T-cell (primary cell): ENCODE results near the gene UBE2L5. TPM values are rescaled to one million over a fixed set of nuclear protein-coding genes. Genes with fewer than 3 reads are reported as not detected.
"Not testable (repeated sequence)": the region's sequence is repeated elsewhere in the genome, so short reads cannot be mapped to it uniquely, and the experiment has no call there.

Experiments
- ATAC-seq, 4 experiments: fragments of 200-7000 bp in 3 of 4; fragments of 150-1000 bp in 1 of 4; cut with Tn5 transposase; replicated peaks in 1 of 4; 1 replicate in 3 of 4; 2 replicates in 1 of 4; pipeline ENCODE4 v1.10.0; 2021; ENCODE audit warnings: moderate library complexity in 3 of 4, mild to moderate bottlenecking in 2 of 4, moderate number of reproducible peaks in 1 of 4
- CTCF ChIA-PET, 2 donors: fragments of 300-600 bp; sonication (Branson Sonifier 250); formaldehyde crosslinking; loops; one replicate each; lab custom pipeline; 2022; ENCODE audit warnings: antibody characterized with exemption in 2 of 2; lab: Charles Lee
- POLR2A ChIA-PET, 2 donors: fragments of 300-600 bp; sonication (Branson Sonifier 250); formaldehyde crosslinking; loops; one replicate each; lab custom pipeline; 2022; ENCODE audit warnings: antibody characterized with exemption in 2 of 2; lab: Charles Lee
- DNase-seq, 35 experiments: peaks; one replicate each; pipeline versions ENCODE4 v3.0.0 to v3.0.0-alpha.2; 2013 to 2023
- H3K27ac ChIP-seq: one replicate; pipeline ENCODE4 v1.5.1; 2013; ENCODE audit warnings: low read length
- H3K27me3 ChIP-seq, 2 experiments: replicated peaks in 1 of 2; 1 replicate in 1 of 2; 2 replicates in 1 of 2; pipeline versions ENCODE4 v1.6.1 to v1.7.0; 2013; ENCODE audit warnings: low read length in 1 of 2, mixed read lengths in 1 of 2; ENCODE audit not compliant: control insufficient read depth in 2 of 2, insufficient read depth in 2 of 2; ENCODE audit errors: extremely low read depth in 1 of 2
- H3K36me3 ChIP-seq, 2 donors: 1 replicate in 1 of 2; 2 replicates in 1 of 2; pipeline versions ENCODE4 v1.6.1 to v1.7.0; 2013; ENCODE audit warnings: low read length in 1 of 2; ENCODE audit not compliant: control insufficient read depth in 2 of 2, insufficient read depth in 1 of 2; ENCODE audit errors: extremely low read depth in 1 of 2
- H3K4me1 ChIP-seq, 2 experiments: 1 replicate in 1 of 2; 2 replicates in 1 of 2; pipeline versions ENCODE4 v1.6.1 to v1.7.0; 2013; ENCODE audit warnings: low read length in 2 of 2, mixed read lengths in 1 of 2; ENCODE audit not compliant: insufficient read depth in 2 of 2, control insufficient read depth in 1 of 2; ENCODE audit errors: extremely low read depth in 1 of 2
- H3K4me3 ChIP-seq, 2 donors: 1 replicate in 1 of 2; 2 replicates in 1 of 2; pipeline versions ENCODE4 v1.5.1 to v1.7.0; 2013; ENCODE audit warnings: mild to moderate bottlenecking in 2 of 2, low read length in 1 of 2, moderate library complexity in 1 of 2; ENCODE audit not compliant: control insufficient read depth in 1 of 2; ENCODE audit errors: extremely low read depth in 1 of 2
- H3K9me3 ChIP-seq: 2 replicates; pipeline ENCODE4 v1.7.0; 2013
- H3K27ac Mint-ChIP-seq, 2 donors: one replicate each; pipeline ENCODE4 v1.8.0; 2020 to 2021; ENCODE audit warnings: mild to moderate bottlenecking in 2 of 2, mixed read lengths in 2 of 2
- H3K27me3 Mint-ChIP-seq, 2 donors: one replicate each; pipeline ENCODE4 v1.8.0; 2021 to 2022; ENCODE audit warnings: mixed read lengths in 2 of 2
- H3K36me3 Mint-ChIP-seq: one replicate; pipeline ENCODE4 v1.8.0; 2021; ENCODE audit warnings: mixed read lengths
- H3K4me1 Mint-ChIP-seq, 3 donors: one replicate each; pipeline ENCODE4 v1.8.0; 2020 to 2022; ENCODE audit warnings: mixed read lengths in 3 of 3, mild to moderate bottlenecking in 1 of 3
- H3K4me3 Mint-ChIP-seq, 3 donors: one replicate each; pipeline ENCODE4 v1.8.0; 2020 to 2022; ENCODE audit warnings: mild to moderate bottlenecking in 3 of 3, mixed read lengths in 3 of 3, moderate library complexity in 3 of 3
- H3K9me3 Mint-ChIP-seq, 3 donors: one replicate each; pipeline ENCODE4 v1.8.0; 2020 to 2022; ENCODE audit warnings: mixed read lengths in 3 of 3
- WGBS: methylation state at CpG from one replicate; pipeline ENCODE4 v1.1.5; 2013; ENCODE audit warnings: missing lambda C conversion rate; ENCODE audit not compliant: insufficient coverage; 5-methylcytosine and 5-hydroxymethylcytosine counted together
- total RNA-seq, 35 experiments: library from RNA in 6 of 35; stranded (reverse) in 6 of 35; fragments of 120-200 nt in 1 of 35; gene quantifications; one replicate each; pipeline versions ENCODE4 v1.2.1 to v1.2.4 and lab custom pipeline; 2013 to 2026

UBE2L5 gene
- total RNA-seq, 5 donors from 2014 or later (not counting 1 experiment from before 2014, with no cell fraction given): 0.33 TPM; not detected in 4

DNA sequence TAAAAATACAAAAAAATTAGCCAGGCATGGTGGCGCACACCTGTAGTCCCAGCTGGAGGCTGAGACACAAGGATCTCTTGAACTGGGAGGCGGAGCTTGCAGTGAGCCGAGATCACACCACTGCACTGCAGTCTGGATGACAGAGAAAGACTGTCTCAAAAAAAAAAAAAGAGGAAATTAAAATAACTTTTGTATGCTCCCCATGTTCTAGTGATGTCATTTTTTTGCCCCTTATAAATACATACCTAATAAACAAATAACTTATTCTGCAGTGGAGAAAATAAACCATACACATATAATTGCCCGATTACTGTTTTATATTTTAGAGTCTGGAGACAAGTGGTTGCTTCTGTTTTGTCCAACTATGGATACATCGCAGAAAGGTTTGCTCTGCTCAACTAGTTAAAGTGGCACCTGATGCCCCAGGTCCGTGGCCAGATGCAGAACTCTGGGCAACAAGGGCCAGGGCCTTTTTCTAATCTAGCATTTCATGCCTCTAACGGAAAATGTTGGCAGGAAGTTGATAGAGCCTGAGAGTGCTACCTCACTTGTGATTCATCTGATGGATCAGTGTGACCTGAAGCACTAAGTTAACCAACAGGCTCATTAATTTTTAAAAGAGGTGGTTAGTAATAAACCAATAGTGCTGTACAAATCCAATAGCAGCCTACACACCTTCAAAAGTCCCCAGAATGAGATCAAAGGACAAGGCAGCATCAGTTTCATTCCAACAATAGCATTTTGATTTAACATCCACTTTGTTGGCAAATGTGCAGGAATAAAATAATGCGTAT lies 18.8 kb downstream of the UBE2L5 start:
- ATAC-seq (no peak), DNase-seq (no peak)
- H3K27me3 ChIP-seq: peaks cover 0 to 15% of the 10 kb centered on the region in 2 experiments
- H3K27ac Mint-ChIP-seq: peak overlapping the region in 1 of 2 donors; percentile 66
- POLR2A ChIA-PET: no interaction called here
- peaks cover 0 to 7% of the 10 kb centered on the region in 2 experiments for H3K4me1 ChIP-seq
- H3K27ac ChIP-seq: no peak overlapping the region
- no peak overlapping the region for H3K4me3 Mint-ChIP-seq
- H3K9me3 Mint-ChIP-seq: no peaks in the 10 kb centered on the region
- H3K36me3 Mint-ChIP-seq: no peaks in the 10 kb centered on the region
- peaks cover 5 to 17% (median 11%) of the 10 kb centered on the region in 3 donors for H3K4me1 Mint-ChIP-seq
- WGBS: 92% methylated on average over 4 of the region's 8 CpGs
- H3K9me3 ChIP-seq: no peaks in the 10 kb centered on the region
- H3K36me3 ChIP-seq: no peaks in the 10 kb centered on the region
- peaks cover 0 to 2% of the 10 kb centered on the region in 2 donors for H3K27me3 Mint-ChIP-seq
- CTCF ChIA-PET: interaction anchor here in 1 of 2 donors (0.8 kb wide), 1 partner anchor 21 kb away, joined by 3 read pairs; no protein-coding TSS in a partner anchor
- no peak overlapping the region for H3K4me3 ChIP-seq

DNA sequence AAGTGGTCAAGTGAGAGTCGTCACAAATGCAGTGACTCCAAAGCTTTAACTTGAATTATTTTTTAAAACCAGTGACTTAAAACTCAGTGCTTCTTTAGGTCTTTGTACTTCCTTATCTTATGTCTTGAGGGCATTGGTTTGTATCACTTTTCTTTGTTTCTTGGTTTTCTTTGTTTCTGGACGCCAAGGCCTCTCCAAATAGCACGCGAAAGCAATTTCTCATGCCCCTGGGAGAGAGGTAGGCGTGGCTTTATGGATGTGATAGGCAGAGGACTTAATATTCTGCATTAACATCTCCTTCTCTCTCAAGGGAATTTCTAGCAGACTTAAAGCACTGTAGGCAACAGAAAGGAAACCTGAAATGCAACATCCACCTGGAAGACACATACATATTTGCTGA lies 20.6 kb downstream of the UBE2L5 start:
- CTCF ChIA-PET: interaction anchor here (0.6 to 0.7 kb wide), 6 partner anchors 64 to 1560 kb away, joined by 3 to 14 read pairs (median 5); no protein-coding TSS in a partner anchor
- Mint-ChIP-seq H3K4me3 (no peak overlapping the region), H3K36me3 (no peaks in the 10 kb centered on the region)

DNA sequence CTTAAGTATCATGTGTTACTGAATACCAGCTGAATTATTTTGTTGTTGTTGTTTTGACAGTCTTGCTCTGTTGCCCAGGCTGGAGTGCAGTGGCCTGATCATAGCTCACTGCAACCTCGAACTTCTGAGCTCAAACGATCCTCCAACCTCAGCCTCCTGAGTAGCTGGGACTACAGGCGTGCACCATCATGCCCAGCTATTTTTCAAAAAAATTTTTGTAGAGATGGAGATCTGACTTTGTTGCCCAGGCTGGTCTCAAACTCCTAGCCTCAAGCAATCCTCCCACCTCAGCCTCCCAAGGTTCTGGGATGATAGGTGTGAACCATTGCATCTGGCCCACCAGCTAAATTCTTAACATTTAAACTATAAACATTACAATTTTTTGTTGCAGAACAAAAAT lies 21.2 kb downstream of the UBE2L5 start:
- peaks cover 0 to 15% of the 10 kb centered on the region in 2 experiments for H3K27me3 ChIP-seq
- CTCF ChIA-PET, H3K36me3 ChIP-seq, H3K4me3 ChIP-seq, POLR2A ChIA-PET, ATAC-seq, H3K4me3 Mint-ChIP-seq, H3K27ac Mint-ChIP-seq, H3K4me1 ChIP-seq, H3K9me3 Mint-ChIP-seq, H3K27ac ChIP-seq, H3K36me3 Mint-ChIP-seq, DNase-seq, H3K9me3 ChIP-seq, H3K27me3 Mint-ChIP-seq: not testable (repeated sequence)
- H3K4me1 Mint-ChIP-seq: peaks cover 5 to 24% (median 13%) of the 10 kb centered on the region in 3 donors
- WGBS: no CpG with 5 or more reads among the region's 3 CpGs

More for the DNA sequence above, 20.6 kb downstream of the UBE2L5 start:
- H3K9me3 ChIP-seq: no peaks in the 10 kb centered on the region
- no peaks in the 10 kb centered on the region for H3K9me3 Mint-ChIP-seq
- ATAC-seq (no peak), DNase-seq (no peak)
- no CpG with 5 or more reads among the region's 5 CpGs for WGBS
- no peak overlapping the region for H3K4me3 ChIP-seq
- H3K4me1 ChIP-seq: peaks cover 0 to 7% of the 10 kb centered on the region in 2 experiments
- H3K27me3 ChIP-seq: peaks cover 0 to 15% of the 10 kb centered on the region in 2 experiments
- peaks cover 0 to 5% of the 10 kb centered on the region in 2 donors for H3K27me3 Mint-ChIP-seq
- no peaks in the 10 kb centered on the region for H3K36me3 ChIP-seq
- POLR2A ChIA-PET: no interaction called here
- H3K4me1 Mint-ChIP-seq: peaks cover 5 to 24% (median 13%) of the 10 kb centered on the region in 3 donors
- H3K27ac ChIP-seq: no peak overlapping the region
- H3K27ac Mint-ChIP-seq: no peak overlapping the region

DNA sequence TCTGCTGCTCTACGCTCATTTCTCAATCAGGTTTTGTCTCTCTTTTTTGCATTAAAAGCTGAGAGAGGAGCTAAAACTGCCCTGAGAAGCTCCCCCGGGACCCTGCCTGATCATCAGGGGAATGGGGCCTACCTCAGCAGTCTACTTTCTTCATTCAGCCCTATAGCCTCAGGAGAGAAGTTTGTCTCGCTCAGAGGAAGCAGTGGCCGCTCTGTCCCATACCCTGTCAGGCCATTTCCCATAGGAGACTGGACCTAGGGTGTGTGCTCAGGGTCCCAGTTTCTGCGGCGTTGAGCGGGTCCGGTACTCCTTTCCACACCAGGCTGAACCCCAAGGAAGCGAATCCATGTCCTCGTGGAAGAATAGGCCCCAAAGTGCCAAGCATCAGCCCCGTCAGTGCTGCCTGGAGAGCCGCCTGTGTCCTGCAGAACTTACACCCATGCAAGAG lies 21.7 kb downstream of the UBE2L5 start:
- Histone ChIP-seq H3K4me1 (peaks cover 0 to 7% of the 10 kb centered on the region in 2 experiments), H3K27me3 (peaks cover 0 to 15% of the 10 kb centered on the region in 2 experiments), H3K9me3 (no peaks in the 10 kb centered on the region), H3K27ac (no peak overlapping the region), H3K36me3 (no peaks in the 10 kb centered on the region), H3K4me3 (no peak overlapping the region)
- ChIA-PET POLR2A (no interaction called here), CTCF (no interaction called here)
- Mint-ChIP-seq H3K27me3 (peaks cover 0 to 5% of the 10 kb centered on the region in 2 donors), H3K36me3 (no peaks in the 10 kb centered on the region), H3K27ac (peak overlapping the region in 1 of 2 donors; percentile 31), H3K9me3 (no peaks in the 10 kb centered on the region), H3K4me1 (peaks cover 5 to 24% (median 13%) of the 10 kb centered on the region in 3 donors), H3K4me3 (no peak overlapping the region)
- 94% methylated on average over 10 of the region's 12 CpGs for WGBS
- DNase-seq: no peak
- no peak for ATAC-seq

DNA sequence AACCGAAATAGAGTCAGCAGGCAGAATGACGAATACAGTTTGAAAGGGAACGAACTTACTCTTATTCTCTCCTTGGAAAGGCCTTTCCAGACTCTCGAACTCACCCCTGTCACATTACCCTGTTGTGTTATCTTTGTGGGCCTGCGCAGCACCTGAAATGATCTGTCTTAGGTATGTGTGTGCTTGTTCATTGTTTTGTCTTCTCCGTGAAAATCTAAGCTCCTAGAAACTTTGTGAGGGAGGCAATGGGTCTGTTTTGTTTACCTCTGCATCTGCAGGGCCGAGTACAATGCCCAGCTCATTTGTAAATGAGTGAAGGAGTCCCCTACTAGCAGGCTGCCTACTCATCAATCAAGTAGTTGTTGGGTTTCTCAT lies 23.8 kb downstream of the UBE2L5 start:
- Mint-ChIP-seq H3K9me3 (no peaks in the 10 kb centered on the region), H3K27ac (peak overlapping the region in 1 of 2 donors; percentile 13), H3K27me3 (peaks cover 0 to 5% of the 10 kb centered on the region in 2 donors), H3K4me1 (peaks cover 3 to 20% (median 11%) of the 10 kb centered on the region in 3 donors), H3K36me3 (no peaks in the 10 kb centered on the region), H3K4me3 (peak overlapping the region in 2 of 3 donors; percentile 37 to 58)
- H3K27me3 ChIP-seq: peaks cover 0 to 15% of the 10 kb centered on the region in 2 experiments
- ATAC-seq (no peak), DNase-seq (no peak)
- no peaks in the 10 kb centered on the region for H3K9me3 ChIP-seq
- ChIA-PET CTCF (no interaction called here), POLR2A (no interaction called here)
- 77% methylated on average over 4 of the region's 7 CpGs for WGBS
- no peak overlapping the region for H3K27ac ChIP-seq
- H3K4me1 ChIP-seq: peaks cover 0 to 7% of the 10 kb centered on the region in 2 experiments
- no peaks in the 10 kb centered on the region for H3K36me3 ChIP-seq
- no peak overlapping the region for H3K4me3 ChIP-seq

DNA sequence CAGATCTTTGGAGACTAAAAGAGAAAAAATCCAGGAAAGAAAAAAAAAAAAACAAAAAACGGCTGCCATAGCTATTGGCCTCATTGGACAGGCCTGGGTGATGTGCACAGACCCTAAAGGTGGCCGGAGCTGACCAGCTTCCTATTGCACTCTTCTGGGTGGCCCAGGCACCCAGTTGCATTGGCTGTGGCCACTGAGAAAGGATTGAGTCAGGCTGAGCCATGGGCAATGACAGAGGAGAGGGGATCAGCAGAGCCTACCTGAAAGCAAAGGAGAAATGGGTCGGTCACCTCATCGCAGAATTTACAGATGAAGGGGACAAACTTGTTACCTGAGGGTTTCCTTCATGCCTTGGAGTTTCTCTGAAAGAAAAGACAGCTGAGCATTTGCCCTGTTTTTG lies 26.1 kb downstream of the UBE2L5 start:
- Histone ChIP-seq H3K9me3 (no peaks in the 10 kb centered on the region), H3K27me3 (peaks cover 0 to 15% of the 10 kb centered on the region in 2 experiments), H3K36me3 (no peaks in the 10 kb centered on the region), H3K27ac (no peak overlapping the region), H3K4me1 (peaks cover 0 to 7% of the 10 kb centered on the region in 2 experiments), H3K4me3 (no peak overlapping the region)
- CTCF ChIA-PET: interaction anchor here in 1 of 2 donors (0.6 to 0.9 kb wide), 2 partner anchors 73 to 133 kb away, joined by 3 read pairs; no protein-coding TSS in a partner anchor
- no peaks in the 10 kb centered on the region for H3K36me3 Mint-ChIP-seq
- ATAC-seq: no peak
- H3K4me3 Mint-ChIP-seq: no peak overlapping the region
- POLR2A ChIA-PET: no interaction called here
- H3K9me3 Mint-ChIP-seq: no peaks in the 10 kb centered on the region
- WGBS: 100% methylated on average over 2 of the region's 4 CpGs
- H3K4me1 Mint-ChIP-seq: peaks cover 0 to 14% (median 8%) of the 10 kb centered on the region in 3 donors
- no peak for DNase-seq
- peaks cover 0 to 5% of the 10 kb centered on the region in 2 donors for H3K27me3 Mint-ChIP-seq
- H3K27ac Mint-ChIP-seq: no peak overlapping the region
